Spleen (tissue), 7 donors: Measurements from ENCODE around the gene OR8K5.

Experiments
- POLR2A ChIP-seq, 3 donors: fragments of 450-650 bp; IDR thresholded peaks; one replicate each; pipeline ENCODE4 v1.5.1; 2017; ENCODE audit warnings: antibody characterized with exemption in 3 of 3, mild to moderate bottlenecking in 1 of 3
- POLR2AphosphoS5 ChIP-seq, 3 donors: sonication (generic); formaldehyde crosslinking; IDR thresholded peaks; one replicate each; pipeline ENCODE4 v1.5.1; 2017; ENCODE audit warnings: antibody characterized with exemption in 3 of 3
- TF ChIP-seq, protein P1 (sequence below), 11 experiments: fragments of 200-600 bp in 7 of 11; fragments of 450-650 bp in 4 of 11; sonication (generic) in 4 of 11; IDR thresholded peaks in 8 of 11; conservative IDR thresholded peaks in 3 of 11; 1 replicate in 7 of 11; 2 replicates in 4 of 11; pipeline versions ENCODE4 v1.4.0 to v1.8.0; 2016 to 2021; ENCODE audit warnings: antibody characterized with exemption in 11 of 11, inconsistent platforms in 4 of 11, mild to moderate bottlenecking in 1 of 11
- donor health status: DM: no; HTN: no; CAD: no; lungs with moderate emphysema.
- donor health status: DM: no; HTN: no; CAD: no.
- donor health status: DM: no; HTN: no; CAD: no.

DNA sequence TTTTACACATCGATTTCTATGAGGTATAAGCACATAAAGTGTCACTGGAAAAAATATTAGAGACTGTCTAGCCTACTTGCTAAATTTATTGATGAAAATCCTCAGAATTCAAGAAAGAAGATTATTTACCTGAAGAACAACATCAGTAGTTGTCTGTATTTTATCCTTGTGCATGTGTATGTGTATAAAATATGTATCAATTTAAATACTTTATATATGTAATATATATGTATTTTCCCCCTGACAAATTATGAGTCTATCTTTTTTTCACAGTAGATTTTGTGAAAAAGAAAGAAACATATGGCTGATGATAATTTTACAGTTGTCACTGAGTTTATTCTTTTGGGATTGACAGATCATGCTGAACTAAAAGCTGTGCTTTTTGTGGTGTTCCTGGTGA lies 16.2 kb upstream of the OR8K5 start, which contains the start of gene OR5J2:
- TF ChIP-seq, protein P1, sequence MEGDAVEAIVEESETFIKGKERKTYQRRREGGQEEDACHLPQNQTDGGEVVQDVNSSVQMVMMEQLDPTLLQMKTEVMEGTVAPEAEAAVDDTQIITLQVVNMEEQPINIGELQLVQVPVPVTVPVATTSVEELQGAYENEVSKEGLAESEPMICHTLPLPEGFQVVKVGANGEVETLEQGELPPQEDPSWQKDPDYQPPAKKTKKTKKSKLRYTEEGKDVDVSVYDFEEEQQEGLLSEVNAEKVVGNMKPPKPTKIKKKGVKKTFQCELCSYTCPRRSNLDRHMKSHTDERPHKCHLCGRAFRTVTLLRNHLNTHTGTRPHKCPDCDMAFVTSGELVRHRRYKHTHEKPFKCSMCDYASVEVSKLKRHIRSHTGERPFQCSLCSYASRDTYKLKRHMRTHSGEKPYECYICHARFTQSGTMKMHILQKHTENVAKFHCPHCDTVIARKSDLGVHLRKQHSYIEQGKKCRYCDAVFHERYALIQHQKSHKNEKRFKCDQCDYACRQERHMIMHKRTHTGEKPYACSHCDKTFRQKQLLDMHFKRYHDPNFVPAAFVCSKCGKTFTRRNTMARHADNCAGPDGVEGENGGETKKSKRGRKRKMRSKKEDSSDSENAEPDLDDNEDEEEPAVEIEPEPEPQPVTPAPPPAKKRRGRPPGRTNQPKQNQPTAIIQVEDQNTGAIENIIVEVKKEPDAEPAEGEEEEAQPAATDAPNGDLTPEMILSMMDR (IDR thresholded peaks at IDR 0.05 in 8 of 11, conservative IDR thresholded peaks at IDR 0.05 in 3 of 11), result no peak
- TF ChIP-seq POLR2A (IDR thresholded peaks at IDR 0.05) (no peak), POLR2AphosphoS5 (IDR thresholded peaks at IDR 0.05) (no peak)
